CD14-positive monocyte (primary cell): ENCODE data around the gene NGFR. TPM values are rescaled to one million over a fixed set of nuclear protein-coding genes. Genes with fewer than 3 reads are reported as not detected.

Source experiments
- DNase-seq, 3 donors: peaks; one replicate each; pipeline ENCODE4 v3.0.0-alpha.2; 2011 to 2022
- H2AFZ ChIP-seq: 2 replicates; pipeline ENCODE4 v1.6.0; 2012; ENCODE audit warnings: mild to moderate bottlenecking, low read depth, low read length, inconsistent platforms; ENCODE audit not compliant: insufficient read depth, poor library complexity, severe bottlenecking
- H3K27ac ChIP-seq, 2 donors: 1 replicate in 1 of 2; 2 replicates in 1 of 2; pipeline ENCODE4 v1.5.1; 2012 to 2013; ENCODE audit warnings: low read length in 2 of 2, control low read depth in 1 of 2, inconsistent platforms in 1 of 2, low read depth in 1 of 2, mild to moderate bottlenecking in 1 of 2
- H3K27me3 ChIP-seq, 2 donors: one replicate each; pipeline versions ENCODE4 v1.6.0 to v1.6.1; 2011 to 2013; ENCODE audit warnings: low read length in 2 of 2; ENCODE audit not compliant: control insufficient read depth in 2 of 2, insufficient read depth in 2 of 2
- H3K36me3 ChIP-seq, 2 donors: replicated peaks in 1 of 2; 1 replicate in 1 of 2; 2 replicates in 1 of 2; pipeline versions ENCODE4 v1.5.1 to v1.6.1; 2012 to 2013; ENCODE audit warnings: low read length in 2 of 2, control low read depth in 1 of 2, inconsistent platforms in 1 of 2, mild to moderate bottlenecking in 1 of 2; ENCODE audit not compliant: insufficient read depth in 2 of 2, control insufficient read depth in 1 of 2
- H3K4me1 ChIP-seq, 2 donors: 1 replicate in 1 of 2; 2 replicates in 1 of 2; pipeline versions ENCODE4 v1.5.1 to v1.6.1; 2012 to 2013; ENCODE audit warnings: low read length in 2 of 2, control low read depth in 1 of 2, inconsistent platforms in 1 of 2, mild to moderate bottlenecking in 1 of 2, moderate library complexity in 1 of 2; ENCODE audit not compliant: insufficient read depth in 2 of 2, control insufficient read depth in 1 of 2
- H3K4me2 ChIP-seq: replicated peaks from 2 replicates; pipeline ENCODE3; 2012; ENCODE audit warnings: low read length, moderate library complexity, mild to moderate bottlenecking; ENCODE audit not compliant: poor library complexity, severe bottlenecking; ENCODE audit errors: extremely low read depth
- H3K4me3 ChIP-seq, 3 experiments: fragments of 200-600 bp in 1 of 3; sonication (generic) in 1 of 3; replicated peaks in 1 of 3; 1 replicate in 2 of 3; 2 replicates in 1 of 3; pipeline ENCODE4 v1.5.1; 2011 to 2013; ENCODE audit warnings: low read length in 3 of 3, mild to moderate bottlenecking in 3 of 3, control low read depth in 2 of 3, low read depth in 2 of 3, inconsistent platforms in 1 of 3, moderate library complexity in 1 of 3
- H3K79me2 ChIP-seq: 2 replicates; pipeline ENCODE4 v1.6.0; 2012; ENCODE audit warnings: mild to moderate bottlenecking, control low read depth, inconsistent platforms, low read length, moderate library complexity; ENCODE audit not compliant: insufficient read depth
- H3K9ac ChIP-seq: 2 replicates; pipeline ENCODE4 v1.6.0; 2017; ENCODE audit warnings: low read length, mild to moderate bottlenecking; ENCODE audit not compliant: insufficient read depth, poor library complexity, severe bottlenecking
- H3K9me3 ChIP-seq, 2 donors: replicated peaks in 1 of 2; 1 replicate in 1 of 2; 2 replicates in 1 of 2; pipeline versions ENCODE4 v1.5.1 to v1.6.1; 2012 to 2013; ENCODE audit warnings: low read length in 2 of 2, control low read depth in 1 of 2; ENCODE audit not compliant: control insufficient read depth in 1 of 2, insufficient read depth in 1 of 2
- H4K20me1 ChIP-seq: 2 replicates; pipeline ENCODE4 v1.6.0; 2012; ENCODE audit warnings: mild to moderate bottlenecking, low read length, control low read depth, moderate library complexity; ENCODE audit not compliant: insufficient read depth
- H3K27ac Mint-ChIP-seq, 7 donors: one replicate each; pipeline ENCODE4 v1.8.0; 2020; ENCODE audit warnings: mild to moderate bottlenecking in 7 of 7, mixed read lengths in 7 of 7, moderate library complexity in 6 of 7, inconsistent platforms in 2 of 7
- H3K27me3 Mint-ChIP-seq, 3 donors: one replicate each; pipeline ENCODE4 v1.8.0; 2021 to 2022; ENCODE audit warnings: low read depth in 3 of 3, mild to moderate bottlenecking in 3 of 3, mixed read lengths in 3 of 3, moderate library complexity in 3 of 3, inconsistent platforms in 1 of 3
- H3K36me3 Mint-ChIP-seq, 2 donors: one replicate each; pipeline ENCODE4 v1.8.0; 2020; ENCODE audit warnings: mixed read lengths in 2 of 2, inconsistent platforms in 1 of 2, mild to moderate bottlenecking in 1 of 2
- H3K4me1 Mint-ChIP-seq: one replicate; pipeline ENCODE4 v1.8.0; 2020; ENCODE audit warnings: mild to moderate bottlenecking, mixed read lengths
- H3K4me3 Mint-ChIP-seq, 2 donors: one replicate each; pipeline ENCODE4 v1.8.0; 2020; ENCODE audit warnings: mild to moderate bottlenecking in 2 of 2, mixed read lengths in 2 of 2, moderate library complexity in 1 of 2
- H3K9me3 Mint-ChIP-seq, 7 donors: one replicate each; pipeline ENCODE4 v1.8.0; 2020 to 2022; ENCODE audit warnings: mixed read lengths in 7 of 7, mild to moderate bottlenecking in 6 of 7, moderate library complexity in 6 of 7, inconsistent platforms in 2 of 7
- CTCF ChIP-seq: fragments of 200-600 bp; IDR thresholded peaks from one replicate; pipeline ENCODE4 v1.8.0; 2022; ENCODE audit warnings: antibody characterized with exemption, mild to moderate bottlenecking
- WGBS: methylation state at CpG from one replicate; pipeline ENCODE4 v1.1.5; 2013; ENCODE audit warnings: missing lambda C conversion rate; ENCODE audit not compliant: insufficient coverage; 5-methylcytosine and 5-hydroxymethylcytosine counted together
- intact Hi-C, 2 donors: fragments of 100-400 bp; cut with micrococcal nuclease; formaldehyde crosslinking; loops; one replicate each; pipeline versions ENCODE4 v1.15.0 to v1.15.1; 2023
- polyA plus RNA-seq, 3 donors: library from polyadenylated mRNA; depleted of rRNA in 1 of 3; unstranded in 2 of 3; stranded (reverse) in 1 of 3; fragments of 300-500 nt in 2 of 3; fragments of >200 nt in 1 of 3; fragmentation: Illumina TruSeq in 2 of 3; gene quantifications; 1 replicate in 2 of 3; 2 replicates in 1 of 3; pipeline ENCODE4 v1.2.3, GENCODE V29; 2012 to 2021

The NGFR gene
- polyA plus RNA-seq, 3 donors = 0.05 to 0.19 TPM; not detected in 1

GRCh38 chr17:49494399-49494985 is 601 bp upstream of the NGFR start:
- peaks cover 0 to 6% of the 10 kb centered on the region in 2 donors for H3K36me3 Mint-ChIP-seq
- H3K4me3 ChIP-seq = peak overlapping the region; percentile 31 to 74 (median 35)
- intact Hi-C loops = no loop called here

GRCh38 chr17:49495842-49496182 is 719 bp downstream of the NGFR start:
- Histone ChIP-seq H3K9ac (no peak overlapping the region), H3K9me3 (peaks cover 0 to 9% of the 10 kb centered on the region in 2 donors), H4K20me1 (no peaks in the 10 kb centered on the region), H3K27me3 (peaks cover 56 to 74% of the 10 kb centered on the region in 2 donors), H3K79me2 (no peaks in the 10 kb centered on the region), H3K27ac (no peak overlapping the region), H3K36me3 (no peaks in the 10 kb centered on the region), H3K4me2 (peak overlapping the region; percentile 76), H3K4me1 (peaks cover 23 to 33% of the 10 kb centered on the region in 2 donors), H3K4me3 (peak overlapping the region in 1 of 3 experiments; percentile 74), H2AFZ (peak overlapping the region; percentile 67)
- no peak for TF ChIP-seq CTCF
- no peak overlapping the region for H3K27ac Mint-ChIP-seq
- no peak for DNase-seq
- peaks cover 25% of the 10 kb centered on the region for H3K4me1 Mint-ChIP-seq
- peaks cover 0 to 24% (median 7%) of the 10 kb centered on the region in 7 donors for H3K9me3 Mint-ChIP-seq
- 2% methylated on average over 17 of the region's 22 CpGs for WGBS
- intact Hi-C loops = loop anchor here in 1 of 2 donors (5.0 kb wide), 1 partner anchor 61 kb away; no protein-coding TSS in a partner anchor
- H3K36me3 Mint-ChIP-seq = peaks cover 0 to 6% of the 10 kb centered on the region in 2 donors
- H3K4me3 Mint-ChIP-seq = peak overlapping the region; percentile 72 to 80
- peaks cover 75 to 85% (median 79%) of the 10 kb centered on the region in 3 donors for H3K27me3 Mint-ChIP-seq

More at GRCh38 chr17:49494399-49494985, 601 bp upstream of the NGFR start:
- DNase-seq = no peak
- TF ChIP-seq CTCF = no peak
- peaks cover 0 to 9% of the 10 kb centered on the region in 2 donors for H3K9me3 ChIP-seq
- H3K27ac ChIP-seq = no peak overlapping the region
- H3K27me3 Mint-ChIP-seq = peaks cover 72 to 78% (median 73%) of the 10 kb centered on the region in 3 donors
- H3K4me1 ChIP-seq = peaks cover 23 to 33% of the 10 kb centered on the region in 2 donors
- H3K4me3 Mint-ChIP-seq = peak overlapping the region; percentile 76 to 89
- no peaks in the 10 kb centered on the region for H3K79me2 ChIP-seq
- H3K36me3 ChIP-seq = no peaks in the 10 kb centered on the region
- H3K27ac Mint-ChIP-seq = no peak overlapping the region
- H3K4me2 ChIP-seq = peak overlapping the region; percentile 76
- no peak overlapping the region for H3K9ac ChIP-seq
- peaks cover 0 to 24% (median 7%) of the 10 kb centered on the region in 7 donors for H3K9me3 Mint-ChIP-seq
- peaks cover 45 to 61% of the 10 kb centered on the region in 2 donors for H3K27me3 ChIP-seq
- H2AFZ ChIP-seq = peak overlapping the region; percentile 56
- 55% methylated on average over 10 of the region's 17 CpGs for WGBS
- peaks cover 25% of the 10 kb centered on the region for H3K4me1 Mint-ChIP-seq
- no peaks in the 10 kb centered on the region for H4K20me1 ChIP-seq
